GM18951 (cell line): Measurements from ENCODE around the gene SEMG2.

Source experiments
- POLR2A ChIP-seq: IDR thresholded peaks from 4 replicates; pipeline ENCODE4 v1.6.1; 2011; ENCODE audit warnings: mild to moderate bottlenecking; ENCODE audit not compliant: insufficient read length, insufficient read depth; ENCODE audit errors: extremely low read depth
- in situ Hi-C: fragments of 300-500 bp; cut with MboI; formaldehyde crosslinking; loops from one replicate; pipeline ENCODE4 v1.12.0; 2022; ENCODE audit warnings: low sequenced_read_pairs, mixed read lengths, inconsistent platforms; ENCODE audit not compliant: unreplicated experiment

The SEMG2 gene

GRCh38 chr20:45221076-45221475 is at the start of gene SEMG2:
SEMG2 (plus strand) TSS chr20:45221373; CDS start chr20:45221390, 17 bp downstream.
- in situ Hi-C loops, result no loop called here
- no peak for TF ChIP-seq POLR2A

- in situ Hi-C loops, result no loop called here
- no peak for TF ChIP-seq POLR2A
Observed at GRCh38 chr20:45173522-45173921, 47.7 kb upstream of the SEMG2 start.

GRCh38 chr20:45174434-45175364 is 46.5 kb upstream of the SEMG2 start, which contains the start of gene PI3:
PI3 (plus strand) TSS chr20:45174902; CDS start chr20:45174923, 21 bp downstream.
- no peak for TF ChIP-seq POLR2A
- in situ Hi-C loops, result no loop called here

GRCh38 chr20:45176526-45177267 is 44.5 kb upstream of the SEMG2 start:
- no peak for TF ChIP-seq POLR2A
- in situ Hi-C loops, result no loop called here

- no peak for TF ChIP-seq POLR2A
- in situ Hi-C loops, result no loop called here
Observed at GRCh38 chr20:45179166-45179565, 42.0 kb upstream of the SEMG2 start.

GRCh38 chr20:45181639-45182038 is 39.5 kb upstream of the SEMG2 start:
- in situ Hi-C loops, result no loop called here
- TF ChIP-seq POLR2A, result no peak

- TF ChIP-seq POLR2A, result no peak
- in situ Hi-C loops, result no loop called here
Observed at GRCh38 chr20:45183084-45183483, 38.1 kb upstream of the SEMG2 start.

GRCh38 chr20:45187693-45188092 is 33.5 kb upstream of the SEMG2 start:
- TF ChIP-seq POLR2A, result no peak
- in situ Hi-C loops, result no loop called here

GRCh38 chr20:45189067-45189609 is 32.0 kb upstream of the SEMG2 start:
- TF ChIP-seq POLR2A, result no peak
- in situ Hi-C loops, result no loop called here

- in situ Hi-C loops, result no loop called here
- TF ChIP-seq POLR2A, result no peak
Observed at GRCh38 chr20:45189861-45190260, 31.3 kb upstream of the SEMG2 start.

- TF ChIP-seq POLR2A, result no peak
- in situ Hi-C loops, result no loop called here
Observed at GRCh38 chr20:45191926-45192325, 29.2 kb upstream of the SEMG2 start.

GRCh38 chr20:45193331-45193730 is 27.8 kb upstream of the SEMG2 start:
- in situ Hi-C loops, result no loop called here
- TF ChIP-seq POLR2A, result no peak

GRCh38 chr20:45206725-45207124 is 14.4 kb upstream of the SEMG2 start, which contains the start of gene SEMG1:
SEMG1 (plus strand) TSS chr20:45207033; CDS start chr20:45207054, 21 bp downstream.
- no peak for TF ChIP-seq POLR2A
- in situ Hi-C loops, result no loop called here
